WERI-Rb-1 (cell line): ENCODE results near the gene KCNJ5.

Experiments
- DNase-seq: peaks from one replicate; pipeline ENCODE4 v3.0.0-alpha.2; 2020
- H3K27ac ChIP-seq: fragments of 250-450 bp; sonication (Bioruptor Pico); 2 replicates; pipeline ENCODE4 v1.5.1; 2020; ENCODE audit warnings: mild to moderate bottlenecking, moderate library complexity
- H3K27me3 ChIP-seq: fragments of 250-450 bp; sonication (Bioruptor Pico); 2 replicates; pipeline ENCODE4 v1.5.1; 2021; ENCODE audit warnings: mild to moderate bottlenecking, low read depth, moderate library complexity; ENCODE audit not compliant: insufficient read depth, severe bottlenecking
- H3K36me3 ChIP-seq: fragments of 250-450 bp; sonication (Bioruptor Pico); 2 replicates; pipeline ENCODE4 v1.5.1; 2020; ENCODE audit warnings: mild to moderate bottlenecking, moderate library complexity
- H3K4me3 ChIP-seq: 2 replicates; pipeline ENCODE4 v1.5.1; 2011; ENCODE audit warnings: low read depth, mild to moderate bottlenecking, control low read depth, low read length
- H3K9me3 ChIP-seq: fragments of 250-450 bp; sonication (Bioruptor Pico); 2 replicates; pipeline ENCODE4 v1.5.1; 2021; ENCODE audit warnings: mild to moderate bottlenecking, moderate library complexity; ENCODE audit not compliant: severe bottlenecking
- CTCF ChIP-seq: IDR thresholded peaks from 2 replicates; pipeline ENCODE4 v1.5.1; 2011; ENCODE audit warnings: low read depth, mild to moderate bottlenecking, control low read depth, inconsistent platforms, low read length

Gene KCNJ5

GRCh38 chr11:128908391-128909246 is 17.5 kb downstream of the KCNJ5 start:
- TF ChIP-seq CTCF, result no peak
- DNase-seq, result no peak
- Histone ChIP-seq H3K36me3 (no peaks in the 10 kb centered on the region), H3K9me3 (peaks cover 5% of the 10 kb centered on the region), H3K27me3 (no peaks in the 10 kb centered on the region), H3K27ac (no peak overlapping the region), H3K4me3 (no peak overlapping the region)

GRCh38 chr11:128909438-128910125 is 18.4 kb downstream of the KCNJ5 start:
- Histone ChIP-seq H3K9me3 (peaks cover 5% of the 10 kb centered on the region), H3K4me3 (no peak overlapping the region), H3K27me3 (no peaks in the 10 kb centered on the region), H3K27ac (no peak overlapping the region), H3K36me3 (no peaks in the 10 kb centered on the region)
- no peak for DNase-seq
- TF ChIP-seq CTCF, result no peak

DNA sequence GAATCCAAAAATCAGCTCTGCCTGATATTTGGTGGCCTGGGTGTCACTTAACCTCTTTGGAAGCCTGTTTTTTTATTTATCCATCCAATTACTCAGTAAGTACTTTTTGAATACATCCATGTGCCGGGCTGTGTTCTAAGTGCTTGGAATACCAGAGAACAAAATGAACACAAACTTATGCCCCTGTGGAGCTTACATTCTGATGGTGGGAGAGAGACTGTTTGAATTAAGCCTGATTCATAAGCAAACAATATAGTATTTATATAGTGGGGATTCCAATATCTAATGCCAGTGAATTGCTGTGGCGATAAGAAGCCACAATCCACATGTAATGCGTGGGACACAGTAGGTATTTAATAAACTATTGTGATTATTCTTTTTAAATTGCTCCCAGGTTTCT is 19.4 kb downstream of the KCNJ5 start:
- Histone ChIP-seq H3K4me3 (no peak overlapping the region), H3K27ac (no peak overlapping the region), H3K36me3 (no peaks in the 10 kb centered on the region), H3K9me3 (peaks cover 5% of the 10 kb centered on the region), H3K27me3 (no peaks in the 10 kb centered on the region)
- no peak for DNase-seq
- no peak for TF ChIP-seq CTCF

DNA sequence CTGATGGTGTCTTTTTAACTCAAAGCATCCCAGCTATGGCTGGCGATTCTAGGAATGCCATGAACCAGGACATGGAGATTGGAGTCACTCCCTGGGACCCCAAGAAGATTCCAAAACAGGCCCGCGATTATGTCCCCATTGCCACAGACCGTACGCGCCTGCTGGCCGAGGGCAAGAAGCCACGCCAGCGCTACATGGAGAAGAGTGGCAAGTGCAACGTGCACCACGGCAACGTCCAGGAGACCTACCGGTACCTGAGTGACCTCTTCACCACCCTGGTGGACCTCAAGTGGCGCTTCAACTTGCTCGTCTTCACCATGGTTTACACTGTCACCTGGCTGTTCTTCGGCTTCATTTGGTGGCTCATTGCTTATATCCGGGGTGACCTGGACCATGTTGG is 20.1 kb downstream of the KCNJ5 start:
- no peak for DNase-seq
- Histone ChIP-seq H3K36me3 (no peaks in the 10 kb centered on the region), H3K4me3 (no peak overlapping the region), H3K27ac (no peak overlapping the region), H3K27me3 (no peaks in the 10 kb centered on the region), H3K9me3 (peaks cover 5% of the 10 kb centered on the region)
- TF ChIP-seq CTCF, result no peak

- H3K27ac ChIP-seq, result no peak overlapping the region
- no peak overlapping the region for H3K4me3 ChIP-seq
- no peak for TF ChIP-seq CTCF
- DNase-seq, result no peak
- no peaks in the 10 kb centered on the region for H3K27me3 ChIP-seq
- H3K36me3 ChIP-seq, result no peaks in the 10 kb centered on the region
- peaks cover 5% of the 10 kb centered on the region for H3K9me3 ChIP-seq
These were observed 20.5 kb downstream of the KCNJ5 start for GRCh38 chr11:128911701-128912100.
